ENCODE data around the gene BTBD2.

DNA sequence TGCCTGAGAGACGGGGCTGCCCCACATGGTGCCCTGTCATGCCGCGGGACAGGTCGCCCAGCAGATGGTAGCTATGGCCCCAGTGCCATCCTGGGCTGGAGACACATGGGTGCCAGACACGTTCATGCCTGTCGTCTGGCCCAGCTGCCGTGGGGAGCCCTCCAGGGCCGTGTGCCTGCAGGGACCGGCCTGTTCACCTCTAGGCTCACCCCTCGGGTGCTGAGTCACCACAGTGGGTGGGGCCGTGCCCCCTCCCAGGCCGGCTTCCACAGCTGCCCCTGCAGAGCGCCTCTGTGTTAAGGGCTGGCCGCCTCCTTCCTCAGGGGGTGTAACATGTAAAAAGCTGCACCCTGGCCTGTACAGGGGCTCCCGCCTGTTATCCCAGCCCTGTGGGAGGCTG, 38.4 kb downstream of the BTBD2 start:
- TF ChIP-seq, protein P1, sequence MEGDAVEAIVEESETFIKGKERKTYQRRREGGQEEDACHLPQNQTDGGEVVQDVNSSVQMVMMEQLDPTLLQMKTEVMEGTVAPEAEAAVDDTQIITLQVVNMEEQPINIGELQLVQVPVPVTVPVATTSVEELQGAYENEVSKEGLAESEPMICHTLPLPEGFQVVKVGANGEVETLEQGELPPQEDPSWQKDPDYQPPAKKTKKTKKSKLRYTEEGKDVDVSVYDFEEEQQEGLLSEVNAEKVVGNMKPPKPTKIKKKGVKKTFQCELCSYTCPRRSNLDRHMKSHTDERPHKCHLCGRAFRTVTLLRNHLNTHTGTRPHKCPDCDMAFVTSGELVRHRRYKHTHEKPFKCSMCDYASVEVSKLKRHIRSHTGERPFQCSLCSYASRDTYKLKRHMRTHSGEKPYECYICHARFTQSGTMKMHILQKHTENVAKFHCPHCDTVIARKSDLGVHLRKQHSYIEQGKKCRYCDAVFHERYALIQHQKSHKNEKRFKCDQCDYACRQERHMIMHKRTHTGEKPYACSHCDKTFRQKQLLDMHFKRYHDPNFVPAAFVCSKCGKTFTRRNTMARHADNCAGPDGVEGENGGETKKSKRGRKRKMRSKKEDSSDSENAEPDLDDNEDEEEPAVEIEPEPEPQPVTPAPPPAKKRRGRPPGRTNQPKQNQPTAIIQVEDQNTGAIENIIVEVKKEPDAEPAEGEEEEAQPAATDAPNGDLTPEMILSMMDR (IDR thresholded peaks at IDR 0.05) = no peak
- TF ChIP-seq POLR2A (IDR thresholded peaks at IDR 0.05) = no peak

All from lower leg skin (tissue), 3 donors.